Right hindlimb (tissue), 1 donor: ENCODE measurements around the gene STX18.
"Not testable (repeated sequence)": the region's sequence is repeated elsewhere in the genome, so short reads cannot be mapped to it uniquely, and the experiment has no call there.

Source experiments
- DNase-seq: peaks from one replicate; pipeline ENCODE4 v3.0.0-alpha.2; 2018

The STX18 gene

DNA sequence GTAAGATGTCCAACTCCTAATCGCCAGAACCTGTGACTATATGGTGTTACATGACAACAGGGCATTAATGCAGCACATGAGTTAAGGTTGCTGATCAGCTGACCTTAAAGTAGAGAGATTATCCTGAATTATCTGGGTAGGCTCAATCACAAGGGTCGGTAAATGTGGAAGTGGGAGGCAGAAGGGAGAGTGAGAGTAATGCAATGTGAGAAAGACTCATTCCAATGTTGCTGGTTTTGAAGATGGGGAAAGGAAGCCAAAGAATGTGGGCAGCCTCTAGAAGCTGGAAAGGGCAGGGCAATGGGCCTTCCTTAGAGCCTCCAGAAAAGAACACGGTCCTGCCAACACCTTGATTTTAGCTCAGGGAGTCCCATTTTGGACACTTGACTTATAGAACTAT, 67.4 kb downstream of the STX18 start:
- DNase-seq, result no peak

DNA sequence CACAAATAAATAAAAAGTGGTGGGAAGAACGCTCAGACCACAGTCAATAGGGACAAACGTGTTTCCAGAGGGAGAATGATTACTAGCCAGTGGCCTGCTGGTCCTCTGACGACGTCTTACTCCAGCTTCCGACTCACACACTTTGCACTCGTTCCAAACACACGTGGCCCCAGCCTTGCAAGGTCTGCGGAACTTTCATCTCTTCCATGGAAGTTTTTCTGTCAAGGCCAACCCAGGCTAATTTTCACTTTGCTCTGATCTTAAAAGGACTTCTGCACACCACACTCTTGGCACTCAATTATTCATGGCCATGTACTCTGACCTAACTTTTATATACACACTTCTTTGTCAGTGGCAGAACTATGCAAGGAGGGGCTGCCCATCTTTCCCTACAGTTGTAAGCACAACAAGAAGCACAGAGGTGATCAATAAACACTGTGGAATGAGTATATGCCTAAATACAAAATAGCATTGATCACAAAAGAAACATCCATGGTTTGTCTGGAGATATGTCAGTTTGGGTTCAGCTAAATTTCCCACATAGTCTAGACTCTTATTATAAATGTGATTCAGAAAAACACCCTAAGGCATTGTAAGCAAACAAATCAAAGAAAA, 69.4 kb downstream of the STX18 start:
- DNase-seq, result no peak

DNA sequence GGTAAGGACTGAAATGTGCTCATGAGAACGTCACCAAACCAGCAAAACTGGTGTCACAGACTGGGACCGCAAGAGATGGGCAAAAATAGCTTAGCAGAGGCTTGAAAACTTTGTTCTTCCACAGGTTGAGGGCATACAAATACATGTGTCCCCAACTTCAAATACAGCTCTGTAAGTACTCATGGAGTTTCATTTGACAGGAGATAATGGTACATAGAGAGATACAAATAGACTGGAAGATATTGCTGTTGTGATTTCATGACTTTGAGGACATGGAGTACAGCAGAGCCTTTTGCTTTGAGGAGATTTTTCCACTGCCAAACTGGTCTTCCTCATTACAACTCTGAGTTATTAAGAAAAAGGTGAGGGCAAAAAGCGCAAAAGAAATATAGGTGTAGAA, 70.7 kb downstream of the STX18 start:
- DNase-seq, result no peak

DNA sequence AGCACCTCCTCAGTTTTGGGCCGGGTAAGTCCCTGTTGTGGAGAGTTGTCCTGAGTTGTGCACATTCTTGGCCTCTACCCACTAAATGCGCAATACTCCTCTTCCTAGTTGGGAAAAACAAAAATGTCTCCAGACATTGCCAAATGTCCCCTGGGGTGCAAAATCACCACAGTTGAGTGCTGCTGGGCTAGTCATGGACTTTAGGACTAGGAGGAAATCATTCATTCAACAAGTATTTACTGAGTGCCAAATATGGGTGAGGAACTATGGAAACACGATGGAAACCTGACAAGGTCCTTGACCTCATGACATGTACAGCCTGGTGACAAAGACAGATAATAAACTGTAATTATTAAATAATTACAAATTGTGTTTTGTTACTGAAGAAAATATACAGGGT, 71.6 kb downstream of the STX18 start:
- no peak for DNase-seq

DNA sequence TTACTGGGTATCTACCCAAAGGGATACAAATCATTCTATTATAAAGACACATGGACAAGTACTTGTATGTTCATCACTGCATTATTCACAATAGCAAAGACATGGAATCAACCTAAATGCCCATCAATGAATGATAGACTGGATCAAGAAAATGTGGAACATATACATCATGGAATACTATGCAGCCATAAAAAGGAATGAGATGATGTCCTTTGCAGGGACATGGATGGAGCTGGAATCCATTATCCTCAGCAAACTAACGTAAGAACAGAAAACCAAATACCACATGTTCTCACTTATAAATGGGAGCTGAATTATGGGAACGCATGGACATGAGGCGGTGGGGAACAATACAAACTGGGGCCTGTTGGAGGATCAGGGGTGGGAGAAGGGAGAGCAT, 76.6 kb downstream of the STX18 start:
- DNase-seq, result not testable (repeated sequence)

DNA sequence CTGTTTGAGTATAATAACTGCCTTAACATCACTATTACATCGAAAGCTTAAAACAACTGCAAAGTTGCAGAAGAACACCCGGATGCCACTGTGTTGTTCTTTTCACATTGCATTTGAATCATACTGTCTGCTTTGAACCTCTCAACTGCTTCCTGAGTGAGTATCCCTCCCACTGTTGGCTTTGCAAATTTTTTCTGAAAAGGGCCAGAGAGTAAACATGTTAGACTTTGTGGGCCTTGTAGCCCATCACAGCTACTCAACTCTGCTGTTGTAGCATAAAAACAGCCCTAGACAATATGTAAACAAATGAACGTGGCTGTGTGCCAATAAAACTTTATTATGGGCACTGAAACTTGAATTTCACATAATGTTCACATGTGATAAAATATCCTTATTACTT, 78.9 kb downstream of the STX18 start:
- DNase-seq, result no peak

DNA sequence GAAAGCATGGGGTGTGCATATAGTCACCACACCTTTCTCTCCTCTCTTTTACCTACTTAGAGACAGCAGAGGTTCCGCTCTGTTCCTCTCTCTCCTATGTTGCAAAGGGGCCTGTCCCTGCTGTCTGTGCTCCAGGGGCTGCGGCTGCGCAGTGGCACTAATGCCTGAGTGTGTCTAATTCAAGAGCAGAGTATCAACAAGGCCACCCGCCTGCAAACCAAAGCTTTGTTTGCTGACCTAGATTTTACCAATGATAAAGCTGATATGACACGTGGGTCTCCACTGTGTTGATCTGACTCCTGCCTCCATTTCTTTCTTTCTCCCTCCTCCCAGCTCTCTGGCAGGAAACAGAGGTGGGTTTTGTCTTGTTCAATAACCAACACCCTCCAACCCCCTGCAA, 80.0 kb downstream of the STX18 start:
- DNase-seq, result no peak

DNA sequence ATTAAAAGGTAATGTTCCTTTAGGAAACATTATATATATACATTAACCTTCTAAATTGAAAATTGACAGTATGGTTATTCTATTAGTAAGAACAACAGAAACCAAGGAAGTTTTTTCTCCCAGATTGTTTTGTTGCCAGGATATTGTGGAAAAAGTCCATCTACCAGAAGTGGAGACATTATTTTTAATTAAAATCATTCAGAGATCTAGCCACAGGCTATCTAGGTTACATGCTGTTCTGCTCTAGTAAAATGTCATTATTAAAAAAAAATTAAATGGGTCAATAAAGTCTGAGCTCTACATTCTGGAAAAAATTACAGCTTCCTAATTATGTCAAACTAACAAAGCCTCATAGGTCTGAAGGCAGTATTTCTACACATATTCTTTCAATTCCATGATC, 80.7 kb downstream of the STX18 start:
- no peak for DNase-seq

DNA sequence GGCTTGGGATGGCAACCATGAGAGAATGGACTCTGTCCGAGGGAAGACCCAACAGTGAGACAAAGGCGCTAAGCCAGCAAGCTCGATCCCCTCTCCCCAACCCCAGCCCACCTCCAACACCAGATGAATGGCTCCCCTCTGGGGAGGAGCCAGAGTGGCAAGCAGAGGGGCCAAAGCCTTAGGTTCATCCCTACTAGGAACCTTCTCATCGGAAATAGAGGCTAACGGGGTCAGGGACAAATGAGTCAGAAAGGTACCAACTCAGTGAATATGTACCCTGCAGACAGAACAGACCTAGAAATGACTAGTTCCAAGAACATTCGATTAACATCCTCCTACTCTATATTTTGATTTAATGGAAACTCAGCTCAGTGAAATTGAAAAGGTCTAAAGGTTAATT, 81.1 kb downstream of the STX18 start:
- no peak for DNase-seq

DNA sequence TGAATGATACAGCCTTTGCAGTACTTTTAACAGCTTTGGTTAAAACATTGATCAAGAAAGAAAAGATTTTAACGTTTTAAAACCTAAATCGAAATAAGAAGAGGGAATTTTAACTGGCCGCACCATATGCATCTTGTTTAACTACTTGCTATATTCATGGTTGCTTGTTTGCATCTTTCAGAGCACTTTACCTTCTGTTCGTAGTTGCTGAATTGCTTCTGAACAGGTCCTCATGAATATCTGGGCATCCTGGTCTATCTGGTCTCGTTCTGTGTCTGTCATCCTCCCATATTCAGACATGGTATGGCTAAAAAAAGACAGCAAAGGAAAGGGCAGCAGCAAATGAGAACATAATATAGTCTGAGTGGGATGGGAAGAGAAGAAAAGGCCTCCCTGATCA, 82.7 kb downstream of the STX18 start:
- DNase-seq, result no peak

DNA sequence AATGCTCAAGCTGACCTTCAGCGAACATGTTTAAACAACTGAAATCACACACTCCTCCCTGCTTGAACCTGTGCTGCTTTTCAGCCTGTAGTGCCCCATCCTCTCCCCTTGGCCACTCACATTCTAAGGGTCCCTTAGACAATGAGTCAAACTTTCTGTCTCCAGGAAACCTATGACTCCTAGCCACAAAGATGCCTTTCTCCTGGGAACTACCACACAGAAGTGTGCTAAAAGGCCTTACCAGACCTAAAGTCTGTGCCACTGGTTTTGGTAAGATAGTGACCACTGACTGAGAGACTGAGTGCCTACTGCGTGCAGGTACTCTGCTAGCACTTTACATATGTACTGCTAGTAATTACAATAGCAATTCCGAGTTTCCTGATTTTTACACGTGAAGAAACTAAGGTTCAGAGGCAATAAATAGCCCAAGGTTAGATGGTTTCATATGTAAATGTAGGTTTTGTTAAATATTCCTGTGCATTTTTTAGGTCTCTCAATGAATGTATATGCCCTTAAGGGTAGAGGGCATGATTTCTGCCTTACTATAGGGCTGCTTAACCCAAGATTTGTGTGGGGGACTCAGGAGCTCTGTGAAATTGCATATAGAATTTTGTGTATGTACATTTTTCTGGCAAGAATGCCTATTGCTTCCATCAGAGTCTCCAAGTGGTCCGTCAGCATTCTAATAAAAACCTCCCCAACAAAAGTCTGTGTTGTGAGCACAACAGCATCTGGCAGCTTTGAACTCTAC, 83.9 kb downstream of the STX18 start:
- no peak for DNase-seq

DNA sequence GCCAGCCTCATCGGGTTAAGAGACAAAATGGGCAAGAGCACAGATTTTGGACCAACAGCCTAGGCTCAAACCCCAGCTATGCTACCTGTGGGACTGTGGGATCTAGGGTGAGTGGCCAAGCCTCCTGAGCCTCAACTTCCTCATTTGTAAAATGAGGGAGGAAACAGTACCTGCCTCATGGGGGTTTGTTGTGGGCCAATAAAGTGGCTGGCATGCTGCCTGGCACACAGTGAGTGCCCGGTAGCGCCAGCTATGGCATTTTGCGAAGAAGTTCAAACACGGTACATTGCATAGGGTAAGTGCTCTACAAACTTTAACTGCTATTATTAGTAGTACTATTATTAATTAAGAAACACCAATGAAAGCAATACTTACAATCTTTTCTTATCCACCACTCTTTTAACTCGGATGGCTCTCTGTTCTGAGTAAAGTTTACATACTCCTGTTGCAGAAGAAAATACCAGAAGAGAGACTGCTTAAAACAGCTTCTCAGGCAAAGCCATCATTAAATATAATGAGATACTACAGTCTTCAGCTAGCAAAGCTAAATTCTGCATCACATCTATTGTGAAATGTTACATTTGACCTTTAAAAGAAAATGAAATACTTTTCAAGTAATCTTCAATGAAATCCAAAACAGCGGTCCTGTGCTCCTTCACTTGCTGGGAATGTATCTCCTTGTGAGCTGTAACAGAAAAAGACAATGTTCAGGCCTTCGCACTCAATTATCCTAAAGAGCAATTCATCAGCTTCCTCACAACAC, 84.9 kb downstream of the STX18 start:
- DNase-seq, result no peak

DNA sequence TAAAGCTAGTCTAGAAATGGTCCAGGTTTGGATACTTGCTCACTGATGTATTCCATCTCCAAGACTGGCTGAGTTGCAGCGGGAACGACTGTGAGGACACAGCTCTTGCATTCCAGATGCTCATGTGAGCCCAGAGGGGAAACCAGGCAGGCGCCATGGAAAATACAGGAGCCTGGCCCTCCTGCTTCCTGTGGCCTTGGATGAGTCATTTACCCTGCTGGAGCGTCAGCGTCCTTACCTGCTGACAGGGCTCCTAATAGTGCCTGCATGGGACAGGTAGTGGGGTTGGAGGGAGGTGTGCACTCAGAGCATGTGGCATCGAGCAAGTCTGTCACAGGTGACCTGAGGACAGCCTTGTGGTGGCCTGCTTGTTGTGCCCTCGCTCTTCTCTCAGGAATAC, 85.5 kb downstream of the STX18 start:
- no peak for DNase-seq

DNA sequence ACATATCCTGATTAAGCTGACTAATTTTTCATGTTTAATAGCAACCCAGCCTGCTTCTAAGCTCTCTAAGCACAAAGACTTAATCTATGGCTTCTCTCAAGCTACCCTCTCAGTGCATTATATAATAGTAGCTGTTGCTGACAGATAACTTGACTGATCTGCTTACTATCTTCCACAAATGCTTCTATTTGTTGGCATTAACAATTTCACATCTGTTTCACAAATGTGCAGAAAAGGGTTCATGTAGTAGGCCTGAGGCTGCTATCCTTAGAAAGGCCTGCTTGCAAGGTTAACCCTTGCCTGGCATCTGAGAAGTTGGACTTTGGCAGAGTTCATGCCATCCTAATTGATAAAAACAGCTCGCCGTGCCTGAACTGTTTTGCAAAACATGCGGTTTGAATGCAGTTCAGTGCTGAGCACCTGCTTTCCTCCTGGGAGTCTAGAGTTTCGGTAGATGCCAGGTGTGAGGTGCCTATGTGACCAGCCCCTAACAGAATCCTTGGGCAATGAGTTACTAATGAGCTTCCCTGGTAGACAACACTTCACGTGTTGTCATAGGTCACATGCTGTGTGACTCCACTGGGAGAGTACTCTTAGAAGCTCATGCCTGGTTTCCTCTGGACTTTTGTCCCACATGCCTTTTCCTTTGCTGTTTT, 86.5 kb downstream of the STX18 start:
- no peak for DNase-seq

DNA sequence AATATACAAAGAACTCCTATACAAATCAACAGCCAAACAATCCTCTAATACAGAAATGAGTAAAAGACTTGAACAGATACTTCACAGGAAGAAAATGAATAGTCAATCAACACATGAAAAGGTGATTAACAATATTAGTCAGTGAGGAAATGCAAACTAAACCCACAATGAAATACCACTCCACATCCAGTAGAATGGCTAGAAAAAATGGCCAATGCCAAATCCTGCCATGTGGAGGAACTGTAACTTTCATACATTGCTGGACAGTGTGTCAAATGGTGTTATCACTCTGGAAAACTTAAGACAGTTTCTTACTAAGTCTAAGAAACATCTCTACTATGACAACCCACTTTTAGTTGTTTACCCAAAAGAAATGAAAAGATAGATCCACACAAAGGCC, 95.4 kb downstream of the STX18 start:
- DNase-seq, result no peak

DNA sequence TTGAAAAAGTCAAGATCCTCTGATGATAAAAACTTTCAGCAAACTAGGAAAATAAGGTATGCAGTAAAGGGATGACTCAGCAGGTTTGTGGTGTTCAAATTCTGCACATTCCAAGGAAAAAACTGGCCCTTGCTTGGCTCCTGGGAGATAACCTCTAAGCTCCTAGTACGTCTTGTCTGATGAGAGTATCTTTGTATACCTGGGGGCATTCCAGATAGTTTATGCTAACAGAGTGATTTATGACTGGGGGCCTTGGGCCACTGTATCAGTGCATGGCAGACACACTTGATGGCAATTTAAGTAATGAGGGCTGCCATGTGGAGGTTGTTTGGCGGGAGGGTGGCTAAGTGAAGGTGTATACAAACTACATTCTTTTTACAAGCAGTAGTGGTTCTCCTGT, 98.0 kb downstream of the STX18 start:
- DNase-seq, result no peak

DNA sequence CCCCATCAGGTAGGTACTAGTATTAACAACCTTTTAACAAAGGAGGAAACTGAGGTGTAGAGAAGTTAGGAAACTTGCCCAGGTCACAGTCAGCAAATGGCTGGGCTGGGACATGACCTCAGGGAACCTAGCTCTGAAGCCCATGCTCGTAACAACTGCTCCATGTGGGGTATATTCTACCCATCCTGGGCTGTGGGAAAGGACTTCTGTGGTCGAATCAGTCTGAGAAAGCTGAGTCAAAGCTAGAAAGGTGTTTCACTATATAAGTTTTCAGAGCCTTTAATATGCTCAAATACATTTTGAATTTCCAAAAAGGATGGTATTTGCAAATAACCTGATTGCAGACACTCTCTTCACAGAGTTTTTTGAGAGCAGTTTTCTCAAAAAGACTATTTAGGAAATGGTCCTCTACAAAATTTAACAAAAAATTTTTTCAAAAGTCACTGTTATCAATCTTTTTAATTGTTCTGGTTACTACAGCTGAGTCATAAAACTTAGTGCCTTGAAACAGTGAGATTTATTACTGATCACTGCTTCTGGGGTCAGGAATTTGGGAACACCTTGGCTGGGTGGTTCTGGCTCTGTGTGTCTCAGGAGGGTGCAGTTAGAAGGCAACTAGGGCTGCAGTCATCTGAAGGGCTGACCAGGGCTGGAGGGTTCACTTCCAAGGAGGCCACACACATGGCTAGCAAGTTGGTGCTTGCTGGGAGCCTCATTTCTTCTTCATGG, 101.4 kb downstream of the STX18 start:
- no peak for DNase-seq

DNA sequence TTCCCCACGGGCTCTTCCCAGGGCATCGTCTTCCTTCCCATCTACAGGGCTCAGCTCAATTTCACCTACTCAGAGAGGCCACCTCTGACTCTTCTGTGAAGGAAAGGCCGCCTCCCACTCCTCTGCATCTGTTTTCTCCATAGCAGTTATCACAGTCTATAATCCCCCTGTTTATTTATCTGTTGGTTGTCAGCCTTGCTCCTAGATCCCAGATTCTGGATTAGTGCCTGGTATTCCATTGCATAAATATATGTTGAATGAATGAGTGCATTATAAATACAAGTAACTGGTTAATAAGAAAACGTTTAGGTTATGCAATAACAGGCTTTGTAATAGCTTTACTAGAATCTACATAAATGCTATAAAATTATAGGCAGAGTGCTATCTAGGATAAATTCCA, 102.1 kb downstream of the STX18 start:
- DNase-seq, result no peak

DNA sequence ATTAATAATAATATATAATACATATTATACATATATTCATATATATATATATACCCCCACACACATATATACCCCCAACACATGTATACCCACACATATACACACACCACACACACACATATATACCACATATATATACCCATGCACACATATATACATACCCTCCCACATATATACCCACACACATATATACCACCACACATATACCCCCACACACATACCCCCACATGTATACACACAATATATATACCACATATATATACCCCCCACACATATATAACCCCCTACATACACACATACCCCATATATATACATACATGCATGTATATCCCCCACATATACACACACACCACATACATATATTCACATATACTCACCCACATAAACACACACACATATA, 103.0 kb downstream of the STX18 start:
- no peak for DNase-seq

DNA sequence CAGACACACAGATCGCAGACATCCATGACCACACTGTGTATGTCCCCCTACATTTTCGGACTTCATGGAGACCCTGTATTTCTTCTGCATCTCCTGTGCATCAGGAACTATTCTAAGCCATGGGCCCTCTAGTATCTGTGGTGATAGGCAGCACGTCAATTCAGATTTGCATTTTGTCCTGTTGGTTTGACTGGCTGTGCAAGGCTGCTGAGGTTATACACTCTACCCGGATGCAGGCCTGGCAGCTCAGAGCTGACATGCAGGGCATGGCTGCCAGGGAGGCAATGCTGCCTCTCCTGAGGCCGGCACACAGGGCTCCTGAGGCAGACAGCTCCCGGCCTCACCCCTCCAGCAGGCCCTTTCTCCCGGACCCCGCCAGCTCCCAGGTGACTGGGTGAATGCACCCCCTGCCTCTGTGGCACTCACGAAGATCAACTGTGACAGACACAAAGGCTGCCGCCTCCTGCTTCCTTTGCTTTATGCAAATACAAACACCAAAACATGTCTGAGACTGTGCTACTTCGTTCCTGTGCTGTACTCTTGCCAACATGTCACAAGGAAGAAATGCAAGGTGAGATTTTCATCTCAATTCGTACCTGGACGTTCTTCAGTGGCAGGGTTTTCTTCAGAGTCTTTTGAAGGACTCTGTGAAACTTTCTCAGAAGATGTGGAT, 103.9 kb downstream of the STX18 start:
- DNase-seq, result no peak

DNA sequence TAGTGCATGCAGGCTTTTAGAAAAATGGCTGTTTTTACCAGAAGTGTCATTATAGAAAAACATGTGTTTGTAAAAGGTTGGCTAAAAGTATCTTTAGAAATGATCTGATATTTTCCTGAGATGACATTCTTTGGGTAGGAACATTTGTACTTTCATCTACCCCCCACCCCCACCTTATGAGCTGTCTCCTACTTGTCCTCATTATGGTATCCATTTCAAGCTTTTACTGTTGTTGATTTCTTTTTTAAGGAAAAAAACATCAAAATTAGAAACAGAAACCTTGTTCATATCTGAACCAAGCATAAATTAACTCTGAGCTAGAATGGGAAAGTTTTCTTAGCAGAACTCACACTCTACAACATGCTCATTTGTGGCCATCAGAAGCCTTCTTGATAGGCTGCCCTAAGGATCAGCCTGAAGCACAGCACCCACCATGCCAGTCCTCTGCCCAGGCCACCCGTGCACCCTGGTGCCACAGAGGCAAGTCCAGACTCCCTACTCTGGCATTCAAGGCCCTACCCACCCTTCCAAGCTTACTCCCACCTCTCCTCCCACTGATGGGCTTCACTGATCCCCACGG, 105.5 kb downstream of the STX18 start:
- no peak for DNase-seq

DNA sequence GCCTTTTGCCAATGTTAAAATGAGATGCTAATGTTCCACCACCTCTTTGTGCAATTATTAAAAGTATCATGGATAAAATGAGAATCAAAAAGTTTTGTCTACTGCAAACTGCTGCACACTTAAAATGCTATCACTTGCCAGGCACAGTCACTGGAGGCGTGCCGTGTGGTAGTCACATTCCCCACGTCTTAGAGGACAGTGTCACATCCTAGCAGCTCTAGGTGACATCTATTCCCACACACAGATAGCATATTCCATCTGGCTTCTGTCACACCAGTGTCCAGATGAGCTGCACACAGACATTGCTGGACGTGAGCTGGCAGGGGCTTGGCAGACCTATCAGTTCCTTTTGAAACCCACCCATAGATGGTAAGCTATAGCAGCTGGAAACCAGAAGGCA, 107.9 kb downstream of the STX18 start:
- DNase-seq, result no peak
